HCT116 (cell line): ENCODE results near the gene OR1L8. TPM values are rescaled to one million over a fixed set of nuclear protein-coding genes. Genes with fewer than 3 reads are reported as not detected.
"Not testable (repeated sequence)": the region's sequence is repeated elsewhere in the genome, so short reads cannot be mapped to it uniquely, and the experiment has no call there.

Experiments
- ATAC-seq: fragments of 200-7000 bp; cut with Tn5 transposase; 2 replicates; pipeline ENCODE4 v1.9.1; 2020; ENCODE audit warnings: mild to moderate bottlenecking, moderate library complexity
- Bru-seq: library from RNA; stranded (reverse); fragments of 400-500 nt; gene quantifications from one replicate; lab custom pipeline; 2021; lab: Mats Ljungman, UMichigan
- BruChase-seq, 2 experiments: library from RNA; stranded (reverse); fragments of 400-500 nt; gene quantifications; one replicate each; lab custom pipeline; 2021; lab: Mats Ljungman, UMichigan
- BruUV-seq: library from RNA; stranded (reverse); fragments of 400-500 nt; replicated peaks from 2 replicates; lab custom pipeline; 2021; lab: Mats Ljungman, UMichigan
- CTCF ChIA-PET: fragments of 300-600 bp; sonication (Branson Sonifier 250); formaldehyde crosslinking; loops from one replicate; lab custom pipeline; 2021; ENCODE audit warnings: antibody characterized with exemption; lab: Charles Lee
- POLR2A ChIA-PET: fragments of 300-600, 350-600 bp; sonication (Branson Sonifier 250); formaldehyde crosslinking; loops from one replicate; lab custom pipeline; 2021; ENCODE audit warnings: antibody characterized with exemption; lab: Charles Lee
- RAD21 ChIA-PET, 2 experiments: fragments of 300-600 bp; sonication (Branson Sonifier 250); formaldehyde crosslinking; loops; one replicate each; lab custom pipeline; 2023; ENCODE audit warnings: low total read pairs in 2 of 2; ENCODE audit not compliant: uncharacterized antibody in 2 of 2, unreplicated experiment in 2 of 2, low non-redundant PET in 1 of 2; lab: Charles Lee
- DNase-seq: peaks from one replicate; pipeline ENCODE4 v3.0.0-alpha.2; 2010; ENCODE audit warnings: low read depth, low spot score
- H2AFZ ChIP-seq: fragments of 200-600 bp; shearing (Covaris generic), sonication (generic); 2 replicates; pipeline ENCODE4 v1.6.1; 2017; ENCODE audit warnings: low read depth, mixed run types, mixed read lengths, antibody characterized with exemption, low read length; ENCODE audit not compliant: poor library complexity, severe bottlenecking
- H3K27ac ChIP-seq: 2 replicates; pipeline ENCODE4 v1.5.1; 2012; ENCODE audit warnings: low read depth, low read length
- H3K27me3 ChIP-seq: fragments of 200-600 bp; sonication (generic); 2 replicates; pipeline ENCODE4 v1.6.1; 2016; ENCODE audit warnings: mixed run types, low read length, mixed read lengths; ENCODE audit not compliant: insufficient read depth
- H3K36me3 ChIP-seq, 2 experiments: fragments of 200-500 bp in 1 of 2; fragments of 200-600 bp in 1 of 2; sonication (Bioruptor generic) in 1 of 2; sonication (generic) in 1 of 2; 2 replicates each; pipeline versions ENCODE4 v1.5.1 to v1.6.1; 2014 to 2016; ENCODE audit warnings: low read length in 2 of 2, inconsistent platforms in 1 of 2, mixed read lengths in 1 of 2, mixed run types in 1 of 2; ENCODE audit not compliant: insufficient read depth in 2 of 2, control insufficient read depth in 1 of 2
- H3K4me1 ChIP-seq, 2 experiments: fragments of 200-600 bp in 1 of 2; sonication (generic) in 1 of 2; 2 replicates each; pipeline versions ENCODE4 v1.5.1 to v1.6.1; 2012 to 2017; ENCODE audit warnings: low read length in 2 of 2, inconsistent platforms in 1 of 2, mild to moderate bottlenecking in 1 of 2, mixed read lengths in 1 of 2, mixed run types in 1 of 2, moderate library complexity in 1 of 2; ENCODE audit not compliant: insufficient read depth in 2 of 2, control insufficient read depth in 1 of 2
- H3K4me2 ChIP-seq: fragments of 200-600 bp; sonication (generic); 2 replicates; pipeline ENCODE4 v1.6.1; 2017; ENCODE audit warnings: mixed run types, low read length, mixed read lengths
- H3K4me3 ChIP-seq, 2 experiments: fragments of 200-600 bp in 1 of 2; sonication (generic) in 1 of 2; replicated peaks in 1 of 2; 2 replicates each; pipeline ENCODE4 v1.5.1; 2011 to 2016; ENCODE audit warnings: low read length in 2 of 2, control low read depth in 1 of 2, low read depth in 1 of 2, mild to moderate bottlenecking in 1 of 2, mixed read lengths in 1 of 2, mixed run types in 1 of 2
- H3K79me2 ChIP-seq: fragments of 200-600 bp; sonication (generic); 2 replicates; pipeline ENCODE4 v1.6.1; 2017; ENCODE audit warnings: mild to moderate bottlenecking, mixed run types, low read length, moderate library complexity, mixed read lengths; ENCODE audit not compliant: insufficient read depth
- H3K9ac ChIP-seq: fragments of 200-600 bp; sonication (generic); 2 replicates; pipeline ENCODE4 v1.6.1; 2016; ENCODE audit warnings: low read length, mixed read lengths
- H3K9me2 ChIP-seq: fragments of 200-600 bp; sonication (generic), shearing (Covaris generic); 2 replicates; pipeline ENCODE4 v1.6.1; 2017; ENCODE audit warnings: mixed run types, mild to moderate bottlenecking, moderate library complexity; ENCODE audit not compliant: insufficient read depth
- H3K9me3 ChIP-seq, 2 experiments: fragments of 200-500 bp in 1 of 2; fragments of 200-600 bp in 1 of 2; sonication (Bioruptor generic) in 1 of 2; sonication (generic) in 1 of 2; 2 replicates each; pipeline ENCODE4 v1.6.1; 2014 to 2017; ENCODE audit warnings: low read length in 2 of 2, mixed read lengths in 2 of 2, inconsistent platforms in 1 of 2, low read depth in 1 of 2, mild to moderate bottlenecking in 1 of 2, mixed run types in 1 of 2, moderate library complexity in 1 of 2; ENCODE audit not compliant: control insufficient read depth in 1 of 2, insufficient read depth in 1 of 2
- H4K20me1 ChIP-seq: fragments of 200-600 bp; sonication (generic), shearing (Covaris generic); 2 replicates; pipeline ENCODE4 v1.6.1; 2017; ENCODE audit warnings: mixed run types, mild to moderate bottlenecking, moderate library complexity; ENCODE audit not compliant: insufficient read depth
- CBX3 ChIP-seq: IDR thresholded peaks from 2 replicates; pipeline ENCODE4 v1.6.1; 2012; ENCODE audit warnings: low read depth
- SP1 ChIP-seq: IDR thresholded peaks from 2 replicates; pipeline ENCODE4 v1.6.1; 2012; ENCODE audit warnings: low read depth
- SRF ChIP-seq: IDR thresholded peaks from 2 replicates; pipeline ENCODE4 v1.6.1; 2012; ENCODE audit warnings: low read depth
- intact Hi-C: fragments of 100-400 bp; cut with micrococcal nuclease; formaldehyde crosslinking; loops from 2 replicates; pipeline ENCODE4 v1.10.0; 2022
- long read RNA-seq: library from polyadenylated mRNA; unstranded; transcript quantifications from one replicate; pipeline ENCODE4 v2.0.0, GENCODE V29; 2021; ENCODE audit not compliant: unreplicated experiment
- polyA plus RNA-seq: library from polyadenylated mRNA; unstranded; fragments of >200 nt; gene quantifications from 2 replicates; pipeline ENCODE4 v1.2.1, GENCODE V29; 2012; ENCODE audit warnings: missing spikeins
- total RNA-seq: library from RNA; stranded (reverse); gene quantifications from one replicate; pipeline ENCODE4 v1.2.1, GENCODE V29; 2021; ENCODE audit not compliant: unreplicated experiment

OR1L8 gene, protein sequence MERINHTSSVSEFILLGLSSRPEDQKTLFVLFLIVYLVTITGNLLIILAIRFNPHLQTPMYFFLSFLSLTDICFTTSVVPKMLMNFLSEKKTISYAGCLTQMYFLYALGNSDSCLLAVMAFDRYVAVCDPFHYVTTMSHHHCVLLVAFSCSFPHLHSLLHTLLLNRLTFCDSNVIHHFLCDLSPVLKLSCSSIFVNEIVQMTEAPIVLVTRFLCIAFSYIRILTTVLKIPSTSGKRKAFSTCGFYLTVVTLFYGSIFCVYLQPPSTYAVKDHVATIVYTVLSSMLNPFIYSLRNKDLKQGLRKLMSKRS
- total RNA-seq (not detected), Bru-seq, nascent RNA (percentile 12 among the genes with signal in this experiment), BruChase-seq, experiment 1, labeled RNA remaining after a 6-hour chase (percentile 11 among the genes with signal in this experiment), BruChase-seq, experiment 2, labeled RNA remaining after a 2-hour chase (percentile 18 among the genes with signal in this experiment)
- not detected in 2 replicates for polyA plus RNA-seq
- long read RNA-seq = 0 reads

DNA sequence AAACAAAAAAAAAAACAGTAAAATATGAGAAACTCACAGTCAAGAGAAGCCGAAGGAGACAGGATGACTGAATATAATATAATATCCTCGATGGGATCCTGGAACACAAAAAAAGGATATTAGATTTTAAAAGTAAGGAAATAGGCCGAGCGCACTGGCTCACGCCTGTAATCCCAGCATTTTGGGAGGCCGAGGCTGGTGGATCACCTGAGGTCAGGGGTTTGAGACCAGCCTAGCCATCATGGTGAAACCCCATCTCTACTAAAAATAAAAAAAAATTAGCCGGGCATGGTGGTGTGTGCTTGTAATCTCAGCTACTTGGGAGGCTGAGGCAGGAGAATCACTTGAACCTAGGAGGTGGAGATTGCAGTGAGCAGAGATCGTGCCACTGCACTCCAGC, at the start of gene OR1L8:
Gene OR1L8, minus strand, starts transcription at position 101 of the 400 bp plus-strand sequence. CDS start 14,907 bp downstream, outside the sequence.
- CTCF ChIA-PET, ATAC-seq: not testable (repeated sequence)

DNA sequence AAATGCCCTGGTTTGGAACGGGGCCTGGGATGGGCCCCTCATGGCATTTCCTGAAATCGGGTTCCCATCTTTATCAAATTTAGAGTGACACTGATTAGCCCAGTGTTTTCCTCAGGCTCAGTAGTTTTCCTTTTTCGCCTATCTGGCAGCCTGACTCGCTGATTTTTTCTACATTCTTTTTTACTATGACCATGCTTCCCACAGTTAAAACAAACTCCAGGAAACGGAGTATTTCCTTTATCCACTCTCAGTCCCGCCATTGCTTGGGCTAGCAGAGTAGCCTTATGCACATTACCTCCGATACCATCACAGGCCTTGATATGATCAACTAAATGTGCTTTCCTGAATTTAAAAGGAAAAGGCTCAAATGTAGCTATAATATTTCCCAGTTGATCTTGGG, 36.8 kb upstream of the OR1L8 start:
- H3K79me2 ChIP-seq = no peaks in the 10 kb centered on the region
- no peaks in the 10 kb centered on the region for H3K9me2 ChIP-seq
- intact Hi-C loops = loop anchor here (2.0 kb wide), 1 partner anchor 71 kb away; no protein-coding TSS in a partner anchor
- TF ChIP-seq CBX3 = no peak
- TF ChIP-seq SRF = no peak
- TF ChIP-seq SP1 = no peak
- H3K9ac ChIP-seq = no peak overlapping the region
- H2AFZ ChIP-seq = no peak overlapping the region
- H3K27me3 ChIP-seq = peaks cover 14% of the 10 kb centered on the region
- no peak overlapping the region for H3K4me2 ChIP-seq
- H3K4me3 ChIP-seq = no peak overlapping the region
- RAD21 ChIA-PET = no interaction called here
- no peaks in the 10 kb centered on the region for H3K36me3 ChIP-seq
- CTCF ChIA-PET = no interaction called here
- BruUV-seq = no TSS peak
- no peak overlapping the region for H3K27ac ChIP-seq
- no peaks in the 10 kb centered on the region for H3K9me3 ChIP-seq
- no peaks in the 10 kb centered on the region for H3K4me1 ChIP-seq
- DNase-seq (no peak), ATAC-seq (no peak)
- POLR2A ChIA-PET = no interaction called here
- H4K20me1 ChIP-seq = no peaks in the 10 kb centered on the region

More for the DNA sequence above, at the start of gene OR1L8:
- RAD21 ChIA-PET = interaction anchor here in 1 of 2 experiments (0.7 kb wide), 1 partner anchor 183 kb away, joined by 3 read pairs; no protein-coding TSS in a partner anchor
- H4K20me1 ChIP-seq, H3K9ac ChIP-seq, H3K27ac ChIP-seq, H2AFZ ChIP-seq, H3K9me3 ChIP-seq, intact Hi-C loops, DNase-seq, H3K4me1 ChIP-seq, H3K4me3 ChIP-seq, H3K4me2 ChIP-seq, H3K27me3 ChIP-seq, H3K36me3 ChIP-seq, H3K79me2 ChIP-seq, BruUV-seq, H3K9me2 ChIP-seq, POLR2A ChIA-PET: not testable (repeated sequence)
